Cardiac muscle cell (in vitro differentiated cells and primary cell): ENCODE results near the gene SH3TC1. TPM values are rescaled to one million over a fixed set of nuclear protein-coding genes. Genes with fewer than 3 reads are reported as not detected.
A peak's percentile ranks its signal among the peaks of the same experiment; 100 is the strongest.

Source experiments
- DNase-seq, 2 donors: peaks; one replicate each; pipeline versions ENCODE4 v3.0.0 to v3.0.0-alpha.2; 2010 to 2017; ENCODE audit warnings: low read depth in 1 of 2, low spot score in 1 of 2
- H3K27ac ChIP-seq: fragments of 200-600 bp; sonication (generic); 2 replicates; pipeline ENCODE4 v1.5.1; 2016
- H3K27me3 ChIP-seq: fragments of 200-600 bp; sonication (generic); 2 replicates; pipeline ENCODE4 v1.6.0; 2016; ENCODE audit warnings: control low read depth
- H3K36me3 ChIP-seq: fragments of 200-600 bp; sonication (generic); 2 replicates; pipeline ENCODE4 v1.5.1; 2016; ENCODE audit warnings: control low read depth
- H3K4me1 ChIP-seq: fragments of 200-600 bp; sonication (generic); 2 replicates; pipeline ENCODE4 v1.8.1; 2017; ENCODE audit warnings: low read depth, mild to moderate bottlenecking, mixed run types
- H3K4me3 ChIP-seq: fragments of 200-600 bp; sonication (generic); 2 replicates; pipeline ENCODE4 v1.5.1; 2016; ENCODE audit warnings: mild to moderate bottlenecking
- H3K9me3 ChIP-seq: fragments of 200-600 bp; sonication (generic); 2 replicates; pipeline ENCODE4 v1.5.1; 2017; ENCODE audit warnings: low read depth, mild to moderate bottlenecking, control low read depth
- polyA plus RNA-seq: library from polyadenylated mRNA; unstranded; fragments of >200 nt; fragmentation: Nextera tagmentation; extraction: Ambion mirVana; gene quantifications from 2 replicates; pipeline ENCODE4 v1.2.1, GENCODE V29; 2016
- total RNA-seq: library from RNA; depleted of rRNA; stranded (reverse); fragments of >200 nt; gene quantifications from 2 replicates; pipeline ENCODE4 v1.2.3, GENCODE V29; 2016
- TF ChIP-seq, protein P1 (sequence below): IDR thresholded peaks from 2 replicates; pipeline ENCODE4 v1.5.1; 2012; ENCODE audit warnings: low read depth, mild to moderate bottlenecking, low read length

Gene SH3TC1
- total and polyA plus RNA-seq, 2 experiments from 2014 or later: 0.57 to 3.8 TPM

DNA sequence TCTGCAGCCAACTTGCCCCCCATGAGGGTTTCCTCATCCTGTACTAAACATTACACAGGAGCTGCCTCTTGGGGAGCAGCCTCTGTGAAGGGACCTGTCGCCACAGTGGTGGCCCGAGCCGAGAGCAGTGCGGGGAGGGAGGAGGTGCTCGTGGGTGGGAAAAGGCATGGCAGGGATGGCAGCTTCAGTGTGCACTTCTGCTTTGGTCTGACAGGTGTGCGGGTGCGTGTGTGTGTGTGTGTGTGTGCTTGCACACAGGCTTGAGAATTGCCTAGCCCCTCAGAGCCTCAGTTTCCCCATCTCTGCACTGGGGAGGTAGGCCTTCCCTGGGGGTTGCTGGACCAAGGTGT, 3.9 kb downstream of the SH3TC1 start:
- H3K4me1 ChIP-seq: peaks cover 9% of the 10 kb centered on the region

DNA sequence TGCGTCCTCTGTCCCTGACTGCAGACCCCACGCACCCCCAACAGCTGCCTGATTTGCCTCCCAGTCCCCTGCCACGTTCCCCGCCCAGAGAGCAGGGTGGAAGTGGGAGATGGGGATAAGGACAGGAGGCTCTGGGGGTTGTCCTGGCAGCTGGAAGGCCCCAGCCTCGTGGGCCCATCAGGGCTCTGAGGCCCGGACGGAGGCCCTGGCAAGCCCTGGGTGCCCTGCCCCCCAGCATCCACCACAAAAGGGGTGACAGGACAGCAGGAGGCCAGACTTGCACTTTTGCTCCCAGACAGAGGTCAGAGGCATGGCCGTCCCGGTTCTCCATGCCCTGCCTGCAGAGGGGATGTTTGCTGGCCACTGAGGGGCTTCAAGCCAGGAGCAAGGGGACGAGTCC, 4.7 kb downstream of the SH3TC1 start:
- no peak for DNase-seq
- Histone ChIP-seq H3K27ac (no peak overlapping the region), H3K9me3 (no peaks in the 10 kb centered on the region), H3K4me1 (peaks cover 9% of the 10 kb centered on the region), H3K27me3 (no peaks in the 10 kb centered on the region), H3K4me3 (no peak overlapping the region), H3K36me3 (no peaks in the 10 kb centered on the region)
- TF ChIP-seq, protein P1, sequence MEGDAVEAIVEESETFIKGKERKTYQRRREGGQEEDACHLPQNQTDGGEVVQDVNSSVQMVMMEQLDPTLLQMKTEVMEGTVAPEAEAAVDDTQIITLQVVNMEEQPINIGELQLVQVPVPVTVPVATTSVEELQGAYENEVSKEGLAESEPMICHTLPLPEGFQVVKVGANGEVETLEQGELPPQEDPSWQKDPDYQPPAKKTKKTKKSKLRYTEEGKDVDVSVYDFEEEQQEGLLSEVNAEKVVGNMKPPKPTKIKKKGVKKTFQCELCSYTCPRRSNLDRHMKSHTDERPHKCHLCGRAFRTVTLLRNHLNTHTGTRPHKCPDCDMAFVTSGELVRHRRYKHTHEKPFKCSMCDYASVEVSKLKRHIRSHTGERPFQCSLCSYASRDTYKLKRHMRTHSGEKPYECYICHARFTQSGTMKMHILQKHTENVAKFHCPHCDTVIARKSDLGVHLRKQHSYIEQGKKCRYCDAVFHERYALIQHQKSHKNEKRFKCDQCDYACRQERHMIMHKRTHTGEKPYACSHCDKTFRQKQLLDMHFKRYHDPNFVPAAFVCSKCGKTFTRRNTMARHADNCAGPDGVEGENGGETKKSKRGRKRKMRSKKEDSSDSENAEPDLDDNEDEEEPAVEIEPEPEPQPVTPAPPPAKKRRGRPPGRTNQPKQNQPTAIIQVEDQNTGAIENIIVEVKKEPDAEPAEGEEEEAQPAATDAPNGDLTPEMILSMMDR: no peak

More for the DNA sequence above, 3.9 kb downstream of the SH3TC1 start:
- Histone ChIP-seq H3K4me3 (no peak overlapping the region), H3K36me3 (no peaks in the 10 kb centered on the region), H3K27me3 (no peaks in the 10 kb centered on the region), H3K27ac (no peak overlapping the region), H3K9me3 (no peaks in the 10 kb centered on the region)
- no peak for DNase-seq
- TF ChIP-seq, protein P1: no peak

DNA sequence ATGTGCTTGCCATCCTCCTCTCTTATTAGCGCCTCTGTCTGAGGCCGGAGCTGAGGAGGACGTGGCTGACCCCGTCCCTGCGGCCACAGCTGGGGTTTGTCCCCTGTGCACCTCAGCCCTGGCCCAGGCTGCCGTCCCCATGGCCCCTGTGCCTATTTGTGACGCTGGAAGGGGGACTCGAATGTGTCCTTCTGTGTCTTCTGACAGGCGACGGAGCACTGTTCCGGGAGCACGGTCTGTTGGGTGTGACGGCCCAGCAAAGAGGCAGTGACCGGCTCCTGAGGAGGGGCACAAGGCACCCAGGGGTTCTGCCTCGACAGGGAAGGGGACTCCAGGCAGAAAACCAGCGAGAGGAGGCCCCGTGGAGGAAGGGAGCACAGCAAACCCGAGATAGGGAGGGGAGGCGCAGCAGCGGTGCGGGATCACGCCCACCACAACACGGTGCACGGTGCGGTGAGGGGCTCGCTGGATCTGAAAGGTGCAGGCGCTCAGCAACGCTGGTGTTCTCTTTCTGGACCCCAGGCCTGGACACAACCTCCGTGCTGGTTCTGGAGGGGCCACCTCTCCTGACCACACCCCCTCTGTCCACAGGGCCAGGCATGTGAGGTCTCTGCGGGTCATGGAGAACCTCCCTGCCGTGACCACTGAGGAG, 5.6 kb downstream of the SH3TC1 start:
- DNase-seq: no peak
- Histone ChIP-seq H3K4me1 (peaks cover 9% of the 10 kb centered on the region), H3K27ac (no peak overlapping the region), H3K36me3 (no peaks in the 10 kb centered on the region), H3K4me3 (no peak overlapping the region), H3K27me3 (no peaks in the 10 kb centered on the region), H3K9me3 (no peaks in the 10 kb centered on the region)
- TF ChIP-seq, protein P1: no peak

DNA sequence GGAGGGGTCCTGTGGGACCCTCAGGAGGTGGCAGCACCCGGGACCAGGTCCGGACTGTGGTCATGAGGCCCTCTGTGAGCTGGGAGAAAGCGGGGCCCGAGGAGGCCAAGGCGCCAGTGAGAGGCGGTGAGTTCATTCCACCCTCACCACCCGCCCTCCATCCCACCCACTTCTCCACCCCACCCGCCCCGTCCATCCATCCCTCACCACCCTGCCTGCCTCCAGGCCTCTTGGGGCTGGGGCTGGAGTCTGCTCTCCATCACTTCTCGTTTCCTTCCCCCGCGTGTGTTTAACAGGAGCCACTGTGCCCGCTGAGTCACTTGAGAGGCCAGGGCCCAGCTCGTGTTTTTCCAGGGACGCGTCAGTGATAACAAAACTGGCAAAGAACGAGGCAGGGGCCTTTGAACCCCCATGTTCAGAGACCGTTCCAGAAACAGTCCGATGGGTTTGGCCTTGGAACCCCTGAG, 6.2 kb downstream of the SH3TC1 start:
- TF ChIP-seq, protein P1: no peak
- peak; percentile 57 to 70 for DNase-seq
- Histone ChIP-seq H3K27ac (no peak overlapping the region), H3K9me3 (no peaks in the 10 kb centered on the region), H3K36me3 (no peaks in the 10 kb centered on the region), H3K4me3 (no peak overlapping the region), H3K27me3 (no peaks in the 10 kb centered on the region), H3K4me1 (peaks cover 9% of the 10 kb centered on the region)

DNA sequence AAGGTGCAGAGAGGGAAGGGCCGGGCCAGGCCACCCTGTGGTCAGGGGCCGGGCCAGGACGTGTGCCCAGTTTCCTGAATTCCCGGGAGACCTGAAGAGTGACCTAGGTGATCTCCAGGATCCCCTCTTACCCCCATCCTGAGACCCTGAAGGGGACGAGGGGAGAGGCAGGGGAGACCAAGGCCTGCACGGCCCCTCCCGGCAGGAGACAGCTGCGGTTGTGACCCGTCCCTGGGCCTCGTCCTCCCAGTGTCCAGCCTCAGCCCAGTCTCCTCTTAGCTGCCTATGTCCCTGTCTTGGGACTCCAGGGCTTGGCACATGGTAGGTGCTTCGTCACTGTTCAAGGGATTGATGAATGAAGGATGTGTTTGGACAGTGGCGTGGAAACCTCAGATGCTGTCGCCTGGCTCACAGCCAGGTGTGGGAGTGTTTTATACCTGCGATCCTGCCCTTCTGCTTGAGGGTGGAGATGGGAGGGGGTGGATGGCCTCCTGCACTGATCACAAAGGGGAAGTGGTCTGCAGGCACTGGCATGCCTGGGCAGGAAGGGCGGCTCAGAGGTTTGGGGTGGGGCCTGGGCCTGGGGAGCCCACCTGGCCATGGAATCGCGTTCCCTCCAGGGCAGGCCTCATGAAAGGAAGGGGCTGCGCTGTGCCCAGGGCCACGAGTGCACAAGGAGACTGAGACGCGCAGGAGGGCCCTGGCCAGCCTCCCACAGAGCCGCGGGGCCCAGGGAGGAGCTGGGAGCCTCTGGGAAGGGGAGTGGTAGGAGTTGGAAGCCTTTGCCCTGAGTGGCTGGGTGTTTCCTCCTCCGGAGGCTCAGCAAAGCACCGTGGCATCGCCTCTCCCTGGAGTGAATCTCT, 6.9 kb downstream of the SH3TC1 start:
- no peak for DNase-seq
- TF ChIP-seq, protein P1: no peak
- Histone ChIP-seq H3K36me3 (no peaks in the 10 kb centered on the region), H3K27ac (no peak overlapping the region), H3K9me3 (no peaks in the 10 kb centered on the region), H3K4me3 (no peak overlapping the region), H3K27me3 (no peaks in the 10 kb centered on the region), H3K4me1 (peaks cover 9% of the 10 kb centered on the region)
